Stimulated activated CD8-positive, alpha-beta memory T cell treated with anti-CD3 and anti-CD28 coated beads, Interleukin-4, amount 100 ng/mL, for 4 hours (primary cell): ENCODE measurements around the gene ZFPM1.
"Not testable (repeated sequence)": the region's sequence is repeated elsewhere in the genome, so short reads cannot be mapped to it uniquely, and the experiment has no call there.

Experiments used
- DNase-seq, 2 donors: peaks; one replicate each; pipeline ENCODE4 v3.0.0-alpha.2; 2020; ENCODE audit warnings: low read depth in 2 of 2, low spot score in 1 of 2

ZFPM1 gene

GRCh38 chr16:88464447-88465318, 11.6 kb downstream of the ZFPM1 start:
- DNase-seq = no peak

GRCh38 chr16:88465387-88465983, 12.4 kb downstream of the ZFPM1 start:
- DNase-seq = no peak

- DNase-seq = no peak
These were observed 13.2 kb downstream of the ZFPM1 start for GRCh38 chr16:88466175-88466862.

- DNase-seq = no peak
These were observed 13.9 kb downstream of the ZFPM1 start for GRCh38 chr16:88466949-88467348.

- no peak for DNase-seq
These were observed 14.5 kb downstream of the ZFPM1 start for GRCh38 chr16:88467541-88467944.

- no peak for DNase-seq
These were observed 15.4 kb downstream of the ZFPM1 start for GRCh38 chr16:88468275-88469129.

- DNase-seq = peak in 1 of 2 donors; percentile 31
These were observed 16.7 kb downstream of the ZFPM1 start for GRCh38 chr16:88469615-88470395.

- DNase-seq = not testable (repeated sequence)
These were observed 17.3 kb downstream of the ZFPM1 start for GRCh38 chr16:88470396-88470680.

- not testable (repeated sequence) for DNase-seq
These were observed 17.6 kb downstream of the ZFPM1 start for GRCh38 chr16:88470696-88471095.

GRCh38 chr16:88471115-88471514, 18.0 kb downstream of the ZFPM1 start:
- DNase-seq = no peak

GRCh38 chr16:88471575-88471974, 18.5 kb downstream of the ZFPM1 start:
- DNase-seq = no peak

GRCh38 chr16:88472069-88472468, 19.0 kb downstream of the ZFPM1 start:
- DNase-seq = no peak

- no peak for DNase-seq
These were observed 19.6 kb downstream of the ZFPM1 start for GRCh38 chr16:88472637-88473205.

- DNase-seq = no peak
These were observed 20.8 kb downstream of the ZFPM1 start for GRCh38 chr16:88473666-88474534.

- DNase-seq = no peak
These were observed 22.0 kb downstream of the ZFPM1 start for GRCh38 chr16:88475037-88475436.

GRCh38 chr16:88476203-88476602, 23.1 kb downstream of the ZFPM1 start:
- no peak for DNase-seq

- no peak for DNase-seq
These were observed 23.8 kb downstream of the ZFPM1 start for GRCh38 chr16:88476817-88477397.

- no peak for DNase-seq
These were observed 24.8 kb downstream of the ZFPM1 start for GRCh38 chr16:88477631-88478519.
